K562 (cell line): ENCODE measurements around the gene CCL19.

Experiments
- CHD2 ChIP-seq: IDR thresholded peaks from 2 replicates; pipeline ENCODE4 v1.6.1; 2011; ENCODE audit warnings: low read depth, low read length
- HNRNPUL1 ChIP-seq: fragments of 200-400 bp; formaldehyde crosslinking; IDR thresholded peaks from 2 replicates; pipeline ENCODE4 v1.6.1; 2017; ENCODE audit warnings: low read length
- NBN ChIP-seq: fragments of 450-650 bp; IDR thresholded peaks from 2 replicates; pipeline ENCODE4 v1.6.1; 2016; ENCODE audit warnings: low read depth, mild to moderate bottlenecking
- POLR2AphosphoS5 ChIP-seq: IDR thresholded peaks from 2 replicates; pipeline ENCODE4 v1.6.1; 2011; ENCODE audit warnings: mild to moderate bottlenecking, low read depth, low read length, moderate library complexity; ENCODE audit not compliant: control insufficient read depth, insufficient read depth
- SRSF9 ChIP-seq: fragments of 200-400 bp; formaldehyde crosslinking; IDR thresholded peaks from 2 replicates; pipeline ENCODE4 v1.6.1; 2017; ENCODE audit warnings: low read depth, low read length, borderline replicate concordance
- ZNF347 ChIP-seq: fragments of 450-650 bp; formaldehyde crosslinking; IDR thresholded peaks from 2 replicates; pipeline ENCODE4 v1.4.0; 2020; ENCODE audit warnings: low read depth, mild to moderate bottlenecking, moderate library complexity
- ZNF644 ChIP-seq: fragments of 200-800 bp; sonication (Bioruptor generic); IDR thresholded peaks from 2 replicates; pipeline ENCODE4 v1.6.1; 2016; ENCODE audit warnings: low read depth, missing genetic modification characterization, missing compliant biosample characterization

DNA sequence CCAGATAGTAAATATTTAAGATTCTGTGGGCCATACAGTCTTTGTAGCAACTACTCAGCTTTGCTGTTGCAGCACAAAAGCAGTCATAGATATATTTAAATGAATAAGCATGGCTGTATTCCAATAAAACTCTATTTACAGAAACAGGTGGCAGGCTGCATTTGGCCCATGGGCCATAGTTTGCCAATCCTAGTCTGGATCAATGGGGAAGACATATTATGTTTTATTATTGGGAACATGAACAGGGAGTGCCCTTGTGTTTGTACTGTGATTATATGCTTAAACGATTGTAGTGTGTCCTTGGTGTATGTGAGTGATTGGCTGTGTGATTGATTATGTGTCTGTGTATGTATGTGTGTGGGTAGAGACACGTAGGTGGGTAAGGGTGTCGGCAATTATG lies 16.6 kb downstream of the CCL19 start:
- no peak for TF ChIP-seq CHD2
- TF ChIP-seq POLR2AphosphoS5, result no peak
- no peak for TF ChIP-seq HNRNPUL1
- TF ChIP-seq ZNF347 (CRISPR knock-in tag), result no peak
- no peak for TF ChIP-seq ZNF644 (tag)
- no peak for TF ChIP-seq SRSF9
- no peak for TF ChIP-seq NBN
